ENCODE results near the gene ADAMTS16.

ADAMTS16 gene

DNA sequence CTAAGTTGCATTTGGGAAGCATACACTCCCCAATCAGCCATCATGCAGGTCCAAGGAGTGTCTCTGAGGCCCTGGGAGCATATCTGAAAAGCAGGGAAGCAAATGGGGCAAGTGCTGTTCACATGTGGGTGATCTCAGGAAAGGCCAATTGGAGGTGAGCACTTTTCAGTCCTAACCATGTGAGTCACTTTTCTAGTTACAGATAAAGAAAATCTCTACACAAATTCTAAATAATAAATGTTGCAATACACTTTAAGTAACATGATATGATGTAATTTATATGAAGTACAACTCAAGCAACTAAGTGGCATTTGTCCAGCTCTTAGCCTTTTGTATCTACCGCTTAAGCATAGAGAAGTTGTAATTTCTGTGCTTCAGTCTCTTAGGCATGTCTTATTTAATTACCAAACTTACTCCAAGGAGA lies 18.4 kb downstream of the ADAMTS16 start:
- Histone ChIP-seq H3K4me3 (ENCODE audit: low read depth, low read length) (no peak overlapping the region), H3K36me3 (replicated peaks) (no peaks in the 10 kb centered on the region), H3K27me3 (replicated peaks) (no peaks in the 10 kb centered on the region), H3K27ac (no peak overlapping the region)
- peak; percentile 33 for DNase-seq
- in situ Hi-C loops (cut with HindIII; ENCODE audit: low pct_ligation_motif_present, low sequenced_read_pairs) = no loop called here
- TF ChIP-seq, protein P1, sequence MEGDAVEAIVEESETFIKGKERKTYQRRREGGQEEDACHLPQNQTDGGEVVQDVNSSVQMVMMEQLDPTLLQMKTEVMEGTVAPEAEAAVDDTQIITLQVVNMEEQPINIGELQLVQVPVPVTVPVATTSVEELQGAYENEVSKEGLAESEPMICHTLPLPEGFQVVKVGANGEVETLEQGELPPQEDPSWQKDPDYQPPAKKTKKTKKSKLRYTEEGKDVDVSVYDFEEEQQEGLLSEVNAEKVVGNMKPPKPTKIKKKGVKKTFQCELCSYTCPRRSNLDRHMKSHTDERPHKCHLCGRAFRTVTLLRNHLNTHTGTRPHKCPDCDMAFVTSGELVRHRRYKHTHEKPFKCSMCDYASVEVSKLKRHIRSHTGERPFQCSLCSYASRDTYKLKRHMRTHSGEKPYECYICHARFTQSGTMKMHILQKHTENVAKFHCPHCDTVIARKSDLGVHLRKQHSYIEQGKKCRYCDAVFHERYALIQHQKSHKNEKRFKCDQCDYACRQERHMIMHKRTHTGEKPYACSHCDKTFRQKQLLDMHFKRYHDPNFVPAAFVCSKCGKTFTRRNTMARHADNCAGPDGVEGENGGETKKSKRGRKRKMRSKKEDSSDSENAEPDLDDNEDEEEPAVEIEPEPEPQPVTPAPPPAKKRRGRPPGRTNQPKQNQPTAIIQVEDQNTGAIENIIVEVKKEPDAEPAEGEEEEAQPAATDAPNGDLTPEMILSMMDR (IDR thresholded peaks at IDR 0.05; ENCODE audit: low read depth, low read length, missing control alignments) = no peak

DNA sequence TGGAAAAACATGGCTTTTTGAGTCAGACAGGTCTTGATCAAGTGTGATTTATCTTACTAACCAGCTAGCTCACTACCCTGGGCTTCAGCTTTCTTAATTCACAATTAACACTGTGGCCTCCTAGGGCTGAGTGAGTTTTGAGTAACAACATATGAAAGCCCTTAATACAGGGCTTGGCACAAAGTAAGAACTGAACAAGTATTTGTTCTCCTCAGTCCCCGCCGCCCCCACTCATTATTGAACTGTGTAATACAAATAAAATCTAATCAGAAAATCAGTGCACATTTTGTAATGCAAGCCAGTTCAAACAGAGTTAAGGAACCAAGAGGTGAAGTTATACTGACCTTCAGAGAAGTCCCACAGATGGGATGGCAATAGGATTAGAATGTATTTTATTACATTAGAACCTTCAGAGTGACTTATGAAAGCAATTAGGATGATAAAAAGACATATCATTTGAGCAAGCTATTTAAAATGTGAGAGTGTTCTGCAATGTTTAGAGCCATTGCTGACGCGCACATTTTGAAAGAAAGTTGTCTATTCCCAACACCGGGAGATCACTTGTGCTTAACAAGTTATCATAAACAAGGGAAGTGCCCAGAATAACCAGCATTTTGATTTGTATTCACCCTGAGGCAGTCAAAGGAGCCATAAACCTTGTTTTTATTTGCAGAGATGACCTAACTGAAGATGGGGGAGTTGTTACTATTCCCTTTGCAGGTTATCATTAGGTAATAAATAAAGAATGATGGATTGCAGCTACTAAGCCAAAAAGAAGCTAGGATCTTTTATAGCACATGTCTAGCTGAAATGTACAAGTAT lies 19.4 kb downstream of the ADAMTS16 start:
- no peak overlapping the region for H3K4me3 ChIP-seq (ENCODE audit: low read depth, low read length)
- H3K27me3 ChIP-seq (replicated peaks) = no peaks in the 10 kb centered on the region
- TF ChIP-seq, protein P1 (IDR thresholded peaks at IDR 0.05; ENCODE audit: low read depth, low read length, missing control alignments) = no peak
- in situ Hi-C loops (cut with HindIII; ENCODE audit: low pct_ligation_motif_present, low sequenced_read_pairs) = no loop called here
- H3K27ac ChIP-seq = no peak overlapping the region
- no peaks in the 10 kb centered on the region for H3K36me3 ChIP-seq (replicated peaks)
- DNase-seq = no peak

DNA sequence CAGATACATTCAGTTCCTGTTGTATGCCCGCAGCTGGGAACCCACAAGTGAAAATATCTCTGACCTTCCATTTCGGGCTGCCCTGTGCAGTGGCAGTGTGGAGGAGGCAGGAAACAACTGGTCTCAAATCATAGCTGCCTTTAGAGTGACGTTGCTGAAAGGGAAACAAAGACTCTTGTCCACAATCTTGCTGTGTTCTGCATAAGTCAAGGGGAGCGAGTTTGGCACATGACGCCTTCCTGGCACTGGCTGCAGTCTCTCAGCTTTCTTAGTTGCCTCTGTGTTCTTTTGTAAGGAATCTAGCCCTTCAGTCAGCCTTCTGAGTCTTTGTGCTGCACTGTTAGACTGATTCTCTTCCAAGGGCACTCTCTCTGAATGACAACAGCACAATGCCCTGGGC lies 24.0 kb downstream of the ADAMTS16 start:
- in situ Hi-C loops (cut with HindIII; ENCODE audit: low pct_ligation_motif_present, low sequenced_read_pairs) = no loop called here
- TF ChIP-seq, protein P1 (IDR thresholded peaks at IDR 0.05; ENCODE audit: low read depth, low read length, missing control alignments) = no peak

GRCh38 chr5:5165541-5166002 lies 25.4 kb downstream of the ADAMTS16 start:
- no peaks in the 10 kb centered on the region for H3K36me3 ChIP-seq (replicated peaks)
- TF ChIP-seq, protein P1 (IDR thresholded peaks at IDR 0.05; ENCODE audit: low read depth, low read length, missing control alignments) = no peak
- H3K4me3 ChIP-seq (ENCODE audit: low read depth, low read length) = no peak overlapping the region
- in situ Hi-C loops (cut with HindIII; ENCODE audit: low pct_ligation_motif_present, low sequenced_read_pairs) = no loop called here
- no peaks in the 10 kb centered on the region for H3K27me3 ChIP-seq (replicated peaks)
- H3K27ac ChIP-seq = no peak overlapping the region
- no peak for DNase-seq

More for the DNA sequence above, 24.0 kb downstream of the ADAMTS16 start:
- Histone ChIP-seq H3K27ac (no peak overlapping the region), H3K27me3 (replicated peaks) (no peaks in the 10 kb centered on the region), H3K4me3 (ENCODE audit: low read depth, low read length) (no peak overlapping the region), H3K36me3 (replicated peaks) (no peaks in the 10 kb centered on the region)
- peak; percentile 35 for DNase-seq

- no peaks in the 10 kb centered on the region for H3K27me3 ChIP-seq (replicated peaks)
- H3K36me3 ChIP-seq (replicated peaks) = no peaks in the 10 kb centered on the region
- no peak for DNase-seq
- no peak overlapping the region for H3K27ac ChIP-seq
- no peak overlapping the region for H3K4me3 ChIP-seq (ENCODE audit: low read depth, low read length)
- in situ Hi-C loops (cut with HindIII; ENCODE audit: low pct_ligation_motif_present, low sequenced_read_pairs) = no loop called here
- TF ChIP-seq, protein P1 (IDR thresholded peaks at IDR 0.05; ENCODE audit: low read depth, low read length, missing control alignments) = no peak
Observed at GRCh38 chr5:5169466-5169865, 29.3 kb downstream of the ADAMTS16 start.
